Hematopoietic multipotent progenitor cell treated with erythropoietin and hydrocortisone succinate and interleukin-3 and kit ligand, for 8 days (in vitro differentiated cells): Measurements from ENCODE around the gene LONRF2.

Source experiments
- DNase-seq: peaks from one replicate; pipeline ENCODE4 v3.0.0-alpha.2; 2015

LONRF2 gene

DNA sequence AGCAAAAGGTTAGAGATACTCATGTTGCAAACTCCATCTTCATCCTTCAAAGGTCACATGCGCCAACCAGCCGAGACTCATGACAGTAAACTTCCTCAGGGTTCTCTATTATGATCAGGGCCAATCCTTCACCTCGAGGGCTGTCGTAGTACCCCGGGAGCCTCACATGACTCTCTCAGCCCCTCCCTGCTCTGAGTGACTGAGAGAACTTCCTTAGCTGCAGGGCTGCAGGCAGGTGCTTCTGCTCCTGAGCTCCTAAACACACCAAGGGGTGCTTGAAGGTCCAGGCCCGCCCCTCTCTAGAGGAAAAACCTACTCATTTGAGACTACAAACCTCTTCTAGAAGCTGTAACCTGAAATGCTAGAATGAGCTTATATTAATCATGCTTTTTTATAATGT is 48.2 kb downstream of the LONRF2 start:
- DNase-seq = no peak

GRCh38 chr2:100273387-100273786 is 48.9 kb downstream of the LONRF2 start:
- no peak for DNase-seq

GRCh38 chr2:100272841-100273329 is 49.4 kb downstream of the LONRF2 start:
- no peak for DNase-seq

GRCh38 chr2:100271210-100271609 is 51.1 kb downstream of the LONRF2 start:
- DNase-seq = no peak

- no peak for DNase-seq
Measured at GRCh38 chr2:100270381-100271146, 51.7 kb downstream of the LONRF2 start.

DNA sequence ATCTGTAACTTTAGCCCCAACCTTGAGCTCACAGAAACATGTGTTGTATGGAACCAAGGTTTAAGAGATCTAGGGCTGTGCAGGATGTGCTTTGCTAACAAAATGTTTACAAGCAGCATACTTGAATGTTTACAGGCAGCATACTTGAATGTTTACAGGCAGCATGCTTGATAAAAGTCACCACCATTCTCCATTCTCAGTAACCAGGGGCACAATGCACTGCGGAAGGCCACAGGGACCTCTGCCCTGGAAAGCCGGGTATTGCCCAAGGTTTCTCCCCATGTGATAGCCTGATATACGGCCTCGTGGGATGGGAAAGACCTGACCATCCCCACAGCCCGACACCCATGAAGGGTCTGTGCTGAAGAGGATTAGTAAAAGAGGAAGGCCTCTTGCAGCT is 52.4 kb downstream of the LONRF2 start:
- no peak for DNase-seq

- DNase-seq = no peak
Measured at GRCh38 chr2:100268986-100269385, 53.3 kb downstream of the LONRF2 start.

GRCh38 chr2:100267751-100268150 is 54.5 kb downstream of the LONRF2 start:
- no peak for DNase-seq

- no peak for DNase-seq
Measured at GRCh38 chr2:100266126-100266525, 56.2 kb downstream of the LONRF2 start.

GRCh38 chr2:100265226-100265625 is 57.1 kb downstream of the LONRF2 start:
- DNase-seq = no peak

- DNase-seq = no peak
Measured at GRCh38 chr2:100264651-100265050, 57.6 kb downstream of the LONRF2 start.

GRCh38 chr2:100264121-100264520 is 58.2 kb downstream of the LONRF2 start:
- no peak for DNase-seq

- peak; percentile 72 for DNase-seq
Measured at GRCh38 chr2:100262555-100263320, 59.6 kb downstream of the LONRF2 start.

DNA sequence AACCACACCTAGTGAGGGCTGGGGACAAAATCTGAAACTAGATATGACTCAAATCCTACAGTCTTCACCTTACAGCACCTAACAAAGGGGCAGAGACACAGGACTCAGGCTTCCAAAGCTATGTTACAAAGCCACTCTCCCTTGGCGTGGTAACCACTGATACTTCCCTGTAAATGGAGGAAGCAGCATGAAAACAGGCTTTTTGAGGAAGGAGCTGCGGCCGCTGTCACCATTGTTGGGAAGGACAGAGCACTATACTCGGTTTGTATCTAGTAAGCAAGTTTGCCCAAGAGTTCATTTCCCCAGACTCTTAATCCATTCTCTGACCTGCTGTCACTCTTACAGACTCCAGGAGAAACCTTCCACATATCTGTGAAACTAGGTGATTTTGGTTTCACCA is 60.3 kb downstream of the LONRF2 start:
- DNase-seq = no peak

GRCh38 chr2:100260712-100261620 is 61.3 kb downstream of the LONRF2 start:
- peak; percentile 64 for DNase-seq

DNA sequence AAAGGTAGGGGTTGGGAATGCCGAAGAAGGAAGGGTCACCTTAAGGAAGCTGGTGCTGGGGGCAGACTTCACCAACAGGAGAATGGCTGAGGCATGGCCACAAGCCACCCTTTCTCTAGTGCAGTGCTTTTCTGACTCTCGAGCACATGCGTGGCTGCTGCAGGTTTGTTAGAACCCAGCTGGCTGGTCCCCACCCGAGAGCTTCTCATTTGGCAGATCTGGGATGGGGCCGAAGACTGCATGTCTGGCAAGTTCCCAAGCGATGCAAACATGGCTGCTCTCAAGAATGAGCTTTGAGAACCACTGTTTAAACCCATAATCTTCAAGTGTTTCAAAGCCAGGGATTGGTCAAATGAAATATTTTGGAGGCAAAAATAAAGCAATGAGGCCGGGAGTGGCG is 63.2 kb downstream of the LONRF2 start:
- DNase-seq = no peak

DNA sequence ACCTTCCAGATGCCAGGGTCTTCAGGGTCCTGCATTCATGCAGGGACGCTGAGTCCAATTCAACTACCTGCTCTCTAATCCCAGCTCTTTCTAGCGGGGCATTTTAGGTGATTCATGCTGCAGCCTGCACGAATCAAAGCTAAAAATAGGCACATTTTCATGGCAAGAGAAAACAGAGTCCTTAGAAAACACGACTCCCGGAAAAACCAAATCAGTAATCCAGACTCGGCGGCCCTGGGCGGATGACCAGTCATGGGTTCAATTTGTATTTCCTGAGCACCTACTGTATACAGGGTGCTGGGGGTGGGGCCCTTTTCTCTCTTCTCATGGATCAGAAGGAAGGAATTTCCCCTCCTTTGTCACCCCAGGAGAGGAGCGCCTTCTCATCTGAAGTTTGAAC is 64.4 kb downstream of the LONRF2 start:
- DNase-seq = no peak

DNA sequence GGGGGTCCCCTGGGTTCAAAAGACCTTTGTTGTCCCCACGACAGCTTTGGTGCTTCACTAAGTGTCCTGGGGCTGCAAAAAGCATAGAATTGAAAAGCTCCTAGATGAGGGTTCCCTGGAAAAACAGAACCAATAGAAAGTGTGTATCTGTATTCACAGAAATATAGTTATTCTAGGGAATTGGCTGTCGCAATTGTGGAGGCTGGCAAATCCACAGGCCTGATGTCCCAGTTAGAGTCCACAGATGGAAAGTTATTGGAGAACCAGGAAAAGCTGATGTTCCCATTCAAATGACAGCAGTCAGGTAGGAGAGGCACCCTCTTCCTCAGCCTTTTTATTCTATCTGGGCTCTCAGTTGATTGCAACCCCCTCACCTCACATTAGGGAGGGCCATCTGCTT is 65.5 kb downstream of the LONRF2 start:
- no peak for DNase-seq

- no peak for DNase-seq
Measured at GRCh38 chr2:100256416-100256815, 65.9 kb downstream of the LONRF2 start.

- no peak for DNase-seq
Measured at GRCh38 chr2:100254646-100255210, 67.6 kb downstream of the LONRF2 start.

GRCh38 chr2:100253786-100254185 is 68.5 kb downstream of the LONRF2 start:
- DNase-seq = no peak

- no peak for DNase-seq
Measured at GRCh38 chr2:100252811-100253698, 69.2 kb downstream of the LONRF2 start.
